Breast epithelium (tissue), 3 donors: ENCODE measurements around the gene PPFIA4.

ENCODE experiments used
- CTCF ChIP-seq, 3 donors: fragments of 450-650 bp; IDR thresholded peaks; one replicate each; pipeline ENCODE4 v1.5.1; 2016 to 2017; ENCODE audit warnings: antibody characterized with exemption in 3 of 3, mild to moderate bottlenecking in 3 of 3, moderate library complexity in 3 of 3
- POLR2A ChIP-seq: fragments of 450-650 bp; IDR thresholded peaks from one replicate; pipeline ENCODE4 v1.6.1; 2016; ENCODE audit warnings: antibody characterized with exemption, mild to moderate bottlenecking, moderate library complexity
- POLR2AphosphoS5 ChIP-seq, 3 donors: sonication (generic); formaldehyde crosslinking; IDR thresholded peaks; one replicate each; pipeline ENCODE4 v1.6.1; 2017; ENCODE audit warnings: antibody characterized with exemption in 3 of 3

DNA sequence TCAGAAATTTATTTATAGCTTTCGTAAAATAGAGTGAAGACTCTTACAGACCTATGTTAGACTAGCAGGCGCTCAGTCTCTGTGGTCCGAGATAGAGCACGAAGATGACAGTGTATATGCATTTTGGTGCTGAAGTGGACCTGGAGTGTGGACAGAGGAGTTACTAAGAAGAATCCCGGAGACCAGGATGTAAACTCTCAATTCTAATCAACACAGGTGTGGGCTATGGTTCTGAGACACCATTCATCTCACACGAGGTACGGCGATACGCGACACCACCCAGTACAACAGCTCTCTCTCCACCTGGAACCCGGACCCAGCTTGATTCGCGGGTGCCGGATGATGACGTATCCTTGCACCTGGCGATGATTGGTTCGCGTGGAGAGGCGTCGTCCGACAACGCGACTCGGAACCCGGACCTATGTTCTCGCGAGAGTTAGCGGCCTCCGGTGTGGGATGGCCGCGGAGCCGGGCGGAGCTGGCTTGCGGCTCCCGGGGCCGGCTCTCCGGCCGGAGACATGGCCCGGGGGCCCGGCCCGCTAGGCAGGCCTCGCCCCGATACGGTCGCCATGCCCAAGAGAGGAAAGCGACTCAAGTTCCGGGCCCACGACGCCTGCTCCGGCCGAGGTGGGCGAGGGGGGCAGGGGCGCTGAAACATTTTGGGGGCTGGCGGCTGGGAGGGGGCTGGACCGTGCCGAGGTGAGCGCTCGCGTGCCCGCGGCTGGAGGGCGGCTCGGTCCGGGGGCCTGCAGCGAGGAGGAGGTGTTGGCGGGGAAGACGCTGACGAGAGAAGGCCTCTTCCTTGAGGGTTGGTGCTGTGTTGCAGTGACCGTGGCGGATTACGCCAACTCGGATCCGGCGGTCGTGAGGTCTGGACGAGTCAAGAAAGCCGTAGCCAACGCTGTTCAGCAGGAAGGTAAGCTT, 19.1 kb upstream of the PPFIA4 start, which contains the start of gene TMEM183A:
- no peak for TF ChIP-seq CTCF (IDR thresholded peaks at IDR 0.05)
- TF ChIP-seq POLR2AphosphoS5 (IDR thresholded peaks at IDR 0.05): peak; percentile 97 to 99 (median 99)
- TF ChIP-seq POLR2A: no peak
